HG02678 (cell line): Measurements from ENCODE around the gene EHMT1.
A peak's percentile ranks its signal among the peaks of the same experiment; 100 is the strongest.
"Not testable (repeated sequence)": the region's sequence is repeated elsewhere in the genome, so short reads cannot be mapped to it uniquely, and the experiment has no call there.

Experiments
- ATAC-seq: cut with Tn5 transposase; IDR thresholded peaks from one replicate; pipeline ENCODE4 v1.9.1; 2021; ENCODE audit warnings: mild to moderate bottlenecking, moderate library complexity; ENCODE audit not compliant: unreplicated experiment

The EHMT1 gene

DNA sequence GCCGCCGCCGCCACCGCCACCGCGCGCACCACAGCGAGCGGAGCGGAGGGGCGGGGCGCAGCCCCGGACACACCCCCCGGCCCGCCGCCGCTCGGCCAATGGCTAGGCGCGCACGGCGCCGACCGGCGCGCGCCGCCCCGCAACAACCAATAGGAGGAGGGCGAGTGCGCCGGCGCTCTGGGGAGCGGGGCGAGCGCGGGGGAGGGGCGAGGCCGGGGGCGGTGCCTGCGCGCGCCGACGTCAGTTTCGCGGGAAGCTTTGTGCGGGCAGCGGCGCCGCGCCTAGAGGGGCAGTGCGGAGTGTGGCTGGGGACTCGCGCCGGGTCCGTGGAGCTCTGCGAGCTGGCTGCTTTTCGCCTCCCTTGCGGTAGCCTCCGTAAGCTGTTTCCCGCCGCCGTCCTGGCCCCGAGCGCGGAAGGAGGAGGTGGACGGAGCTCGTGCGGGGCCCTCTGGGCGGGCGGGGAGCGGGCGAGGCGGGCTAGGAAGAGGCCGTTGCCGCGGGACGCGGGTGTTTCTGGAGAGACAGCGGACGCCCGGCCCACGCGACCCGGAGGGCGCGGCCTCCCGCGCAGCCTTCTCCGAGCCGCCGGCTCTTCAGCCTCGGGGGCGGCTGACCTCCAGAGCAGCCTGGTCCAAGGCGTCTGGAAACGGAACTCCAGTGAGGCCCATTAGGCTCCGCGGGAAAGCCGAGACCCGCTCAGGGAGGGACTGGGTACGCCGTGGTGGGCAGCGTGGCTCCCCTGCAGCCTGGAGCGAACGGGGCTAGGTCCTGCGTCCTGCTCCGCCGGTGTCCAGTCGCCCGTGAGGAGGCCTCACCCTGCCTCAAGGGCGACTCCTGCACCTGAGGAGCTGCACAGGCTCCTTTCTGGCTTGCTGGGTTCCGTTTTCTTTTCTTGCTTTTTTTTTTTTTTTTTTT, 28.1 kb upstream of the EHMT1 start, which contains the start of gene ZMYND19:
Gene ZMYND19, minus strand, starts transcription at position 44 of the 915 bp plus-strand sequence. CDS start 249 bp downstream, outside the sequence.
- peak; percentile 95 for ATAC-seq

DNA sequence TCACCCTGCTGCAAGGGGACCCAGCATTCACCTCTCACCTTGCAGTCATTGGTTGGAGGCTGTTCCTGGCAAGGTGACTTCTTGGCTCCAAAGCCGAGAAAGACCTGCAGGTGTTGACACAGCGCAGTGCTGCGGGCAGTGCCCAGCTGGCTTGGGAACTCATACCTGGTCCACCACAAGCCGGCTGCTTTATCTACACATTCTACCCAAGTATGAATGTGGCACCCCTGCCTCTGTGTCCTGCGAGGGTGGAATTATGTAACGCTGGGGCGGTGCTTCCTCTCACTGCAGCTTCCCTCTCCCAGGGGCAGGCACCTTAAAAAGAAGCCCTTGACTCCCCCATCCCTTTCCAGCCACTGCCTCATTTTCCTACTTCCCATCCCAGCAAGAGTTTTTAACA, 26.0 kb upstream of the EHMT1 start:
- no peak for ATAC-seq

DNA sequence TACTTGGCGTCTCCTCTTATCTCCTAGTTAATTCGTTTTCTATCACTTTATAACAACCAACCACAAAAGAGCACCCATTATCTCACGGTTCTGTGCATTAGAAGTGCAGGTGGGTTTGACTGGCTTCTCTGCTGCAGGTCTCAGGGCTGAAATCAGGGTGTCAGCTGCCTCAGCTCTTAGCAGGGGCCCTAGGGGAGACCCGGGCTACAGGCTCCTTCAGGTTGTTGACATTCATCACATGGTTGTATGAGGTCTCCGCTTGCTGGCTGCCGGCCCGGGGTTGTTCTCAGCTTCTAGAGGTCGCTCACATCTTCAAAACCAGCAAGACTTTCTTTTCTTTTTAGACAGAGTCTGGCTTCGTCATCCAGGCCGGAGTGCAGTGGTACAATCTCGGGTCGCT, 25.6 kb upstream of the EHMT1 start:
- ATAC-seq = no peak

DNA sequence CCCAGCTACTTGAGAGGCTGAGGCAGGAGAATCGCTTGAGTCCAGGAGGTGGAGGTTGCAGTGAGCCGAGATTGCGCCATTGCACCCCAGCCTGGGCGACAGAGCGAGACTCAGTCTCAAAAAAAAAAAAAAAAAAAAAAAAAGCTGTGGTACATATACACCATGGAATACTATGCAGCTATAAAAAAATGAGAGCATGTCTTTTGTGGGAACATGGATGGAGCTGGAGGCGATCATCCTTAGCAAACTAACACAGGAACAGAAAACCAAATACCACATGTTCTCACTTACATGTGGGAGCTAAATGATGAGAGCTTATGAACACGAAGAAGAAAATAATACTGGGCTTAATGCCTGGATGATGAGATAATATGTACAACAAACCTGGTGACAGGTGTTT, 22.2 kb upstream of the EHMT1 start:
- not testable (repeated sequence) for ATAC-seq

DNA sequence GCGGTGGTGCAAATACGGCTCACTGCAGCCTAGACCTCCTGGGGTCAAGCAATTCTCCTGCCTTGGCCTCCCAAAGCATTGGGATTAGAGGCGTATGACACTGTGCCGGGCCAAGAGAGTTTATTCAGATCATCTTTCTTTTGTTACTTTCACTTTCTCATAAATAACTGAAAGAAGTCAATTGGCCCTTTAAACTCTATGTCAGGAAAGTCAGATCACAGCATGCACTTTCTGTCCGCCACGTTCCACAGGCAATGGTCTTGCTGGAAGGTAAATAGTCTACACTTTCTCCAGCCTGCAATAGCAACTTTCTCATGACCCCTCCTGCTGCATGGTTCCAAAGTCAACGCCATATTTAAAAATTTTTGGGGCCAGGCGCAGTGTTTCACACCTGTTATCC, 19.9 kb upstream of the EHMT1 start:
- no peak for ATAC-seq

DNA sequence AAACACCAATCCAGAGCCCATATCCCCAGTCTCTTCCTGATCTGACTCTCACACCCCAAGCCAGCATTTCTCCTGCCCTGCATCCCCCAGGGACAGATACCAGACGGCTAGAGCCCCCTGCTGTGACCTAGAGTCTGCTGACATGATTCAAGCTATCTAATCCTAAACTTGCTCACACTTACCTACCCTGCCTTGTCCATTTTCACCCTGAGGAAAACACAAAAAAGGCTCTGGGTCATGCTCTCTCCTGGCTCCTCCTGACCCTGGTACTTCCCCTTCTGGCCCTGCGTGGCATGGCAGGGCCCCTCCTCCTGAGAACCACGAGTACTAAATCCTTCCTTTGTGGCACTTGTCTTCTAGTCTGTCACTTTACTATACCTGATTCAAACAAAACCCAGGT, 16.1 kb upstream of the EHMT1 start:
- ATAC-seq = no peak

DNA sequence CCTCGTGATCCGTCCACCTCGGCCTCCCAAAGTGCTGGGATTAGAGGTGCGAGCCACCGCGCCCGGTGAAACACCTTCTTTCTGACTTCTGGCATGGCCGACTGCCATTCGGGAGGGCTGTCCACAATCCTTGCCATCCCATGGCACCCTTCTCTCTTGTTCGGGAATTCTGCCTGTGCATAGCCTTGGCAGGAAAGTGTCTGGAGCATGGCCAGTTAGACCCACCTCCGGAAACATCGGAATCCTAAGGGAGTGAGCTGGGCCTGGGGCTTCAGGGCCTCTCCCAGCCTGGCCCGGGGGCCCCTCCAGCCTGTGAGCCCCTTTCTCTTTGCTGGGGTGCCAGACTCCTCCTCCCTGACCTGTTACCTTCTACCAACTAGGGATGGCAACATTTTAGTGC, 14.9 kb upstream of the EHMT1 start:
- no peak for ATAC-seq

DNA sequence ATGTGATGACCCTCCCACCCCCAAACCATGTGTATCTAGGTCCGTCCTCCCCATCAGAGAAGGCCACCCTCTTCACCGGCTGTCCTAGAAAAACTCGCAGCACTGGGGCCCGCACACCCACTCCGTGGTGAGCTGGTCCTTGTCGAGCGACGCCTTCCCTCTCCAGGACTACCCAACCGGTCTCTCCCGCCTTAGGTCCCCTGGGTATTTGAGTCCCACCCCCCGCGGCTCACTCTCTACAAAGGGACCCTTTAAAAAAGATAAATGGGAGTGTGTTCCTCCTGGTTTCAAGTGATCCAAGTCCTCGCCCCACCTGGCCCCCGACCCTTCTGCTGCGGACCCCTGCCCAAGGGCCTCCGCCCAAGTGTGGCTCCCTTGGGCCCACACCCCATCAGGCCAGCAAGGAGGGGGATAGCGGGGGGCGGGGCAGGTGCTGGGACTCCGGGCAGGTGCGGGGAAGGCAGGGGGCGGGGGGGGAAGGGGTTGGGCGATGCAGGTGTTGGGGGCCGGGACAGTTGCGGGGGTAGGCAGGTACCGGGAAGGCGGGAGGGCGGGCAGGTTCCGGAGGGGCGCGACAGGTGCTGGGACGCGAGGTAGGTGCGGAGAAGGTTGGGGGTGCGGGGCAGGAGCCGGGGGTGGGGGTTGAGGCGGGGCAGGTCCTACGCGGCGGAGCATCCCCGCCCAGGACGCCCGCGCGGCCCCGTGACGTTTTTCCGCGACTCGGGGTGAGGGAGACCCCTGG, 14.3 kb upstream of the EHMT1 start:
- ATAC-seq = no peak

DNA sequence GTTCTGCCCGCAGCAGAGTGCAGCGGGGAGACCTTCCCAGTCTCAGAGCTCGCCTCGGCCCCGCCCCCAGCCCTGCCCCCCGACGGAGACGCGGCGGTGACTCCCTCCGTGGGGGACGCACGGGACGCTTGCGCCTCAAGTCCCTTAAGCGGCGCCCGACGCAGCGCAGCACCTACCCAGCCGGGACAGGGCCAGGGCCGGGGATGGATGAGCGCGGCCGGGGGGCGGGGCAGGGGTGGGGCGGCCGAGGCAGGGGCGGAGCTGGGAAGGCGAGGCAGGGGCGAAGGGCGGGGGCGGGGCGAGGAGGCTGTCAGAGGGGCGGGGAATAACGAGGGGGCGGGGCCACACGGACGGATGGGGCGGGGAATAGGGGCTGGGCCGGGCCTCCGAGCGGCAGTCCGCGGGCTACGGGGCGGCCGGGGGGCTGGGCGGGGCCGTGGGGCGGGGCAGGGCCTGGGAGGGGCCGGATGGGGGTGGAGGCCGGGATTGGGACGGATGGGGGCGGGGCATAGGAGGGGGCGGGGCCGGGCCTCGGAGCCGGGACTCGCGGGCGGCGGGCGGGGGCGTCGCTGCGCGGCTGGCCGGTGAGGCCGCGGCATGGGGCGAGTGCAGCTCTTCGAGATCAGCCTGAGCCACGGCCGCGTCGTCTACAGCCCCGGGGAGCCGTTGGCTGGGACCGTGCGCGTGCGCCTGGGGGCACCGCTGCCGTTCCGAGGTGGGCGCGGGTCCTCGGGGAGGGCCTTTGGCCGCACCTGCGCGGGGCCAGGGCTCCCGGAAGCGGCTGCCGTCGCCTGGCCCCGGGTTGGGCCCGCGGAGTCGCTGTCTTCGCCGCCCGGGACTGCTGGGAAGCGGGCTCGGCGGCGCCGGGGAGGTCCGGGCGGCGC, 13.4 kb upstream of the EHMT1 start, which contains the start of gene ARRDC1:
Gene ARRDC1, plus strand, starts transcription at position 566 of the 884 bp plus-strand sequence. Its CDS starts 32 bp downstream, at position 598.
- peak; percentile 76 for ATAC-seq

DNA sequence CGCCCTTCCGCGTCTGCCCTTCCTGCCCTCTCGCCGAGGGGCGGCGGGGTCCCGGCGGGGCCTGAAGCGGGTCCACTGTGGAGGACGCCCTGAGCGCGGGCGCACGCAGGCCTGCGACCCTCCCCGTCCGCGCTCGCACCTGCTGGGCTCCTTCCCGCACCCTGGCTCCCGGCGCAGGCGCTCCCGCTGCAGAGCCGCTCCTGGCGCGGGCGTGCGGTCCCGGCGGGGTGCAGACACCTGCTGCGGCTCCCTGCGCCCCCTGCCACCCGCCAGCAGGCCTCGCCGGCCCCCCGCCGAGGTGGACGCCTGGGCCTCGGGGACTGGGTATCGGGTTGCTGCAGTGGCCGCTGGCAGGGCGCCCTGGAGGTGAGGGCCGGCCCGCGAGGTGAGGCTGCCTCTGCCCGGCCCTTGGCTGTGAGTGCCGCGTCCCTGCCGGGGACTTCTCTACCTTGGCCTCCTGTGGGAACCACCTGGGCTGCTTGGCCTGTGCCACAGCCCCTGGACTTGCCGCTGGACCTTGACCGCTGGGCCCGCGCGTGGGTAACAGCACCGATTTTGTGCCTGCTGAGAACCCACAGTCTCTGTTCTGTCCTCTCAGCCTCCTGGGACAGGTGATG, 12.7 kb upstream of the EHMT1 start:
- peak; percentile 5 for ATAC-seq

DNA sequence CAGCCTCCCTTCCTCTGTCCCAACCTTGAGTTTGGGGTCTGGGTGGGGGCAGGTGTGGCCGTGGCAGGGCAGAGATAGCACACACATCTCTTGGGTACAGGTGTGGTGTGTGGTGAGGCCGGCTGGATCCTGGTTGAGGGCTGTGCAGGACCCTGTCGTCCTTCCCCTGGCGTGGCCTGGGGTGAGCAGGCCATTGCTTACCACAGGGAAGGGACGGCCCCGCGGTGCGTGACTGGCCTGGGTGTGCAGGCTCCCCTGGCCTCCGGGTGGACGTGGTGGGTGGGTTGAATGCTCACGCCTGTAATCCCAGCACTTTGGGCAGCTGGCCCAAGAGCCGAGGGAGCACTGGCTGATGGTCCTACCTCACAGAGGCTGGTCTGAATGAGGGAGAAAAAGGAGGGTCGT, 12.1 kb upstream of the EHMT1 start:
- no peak for ATAC-seq

DNA sequence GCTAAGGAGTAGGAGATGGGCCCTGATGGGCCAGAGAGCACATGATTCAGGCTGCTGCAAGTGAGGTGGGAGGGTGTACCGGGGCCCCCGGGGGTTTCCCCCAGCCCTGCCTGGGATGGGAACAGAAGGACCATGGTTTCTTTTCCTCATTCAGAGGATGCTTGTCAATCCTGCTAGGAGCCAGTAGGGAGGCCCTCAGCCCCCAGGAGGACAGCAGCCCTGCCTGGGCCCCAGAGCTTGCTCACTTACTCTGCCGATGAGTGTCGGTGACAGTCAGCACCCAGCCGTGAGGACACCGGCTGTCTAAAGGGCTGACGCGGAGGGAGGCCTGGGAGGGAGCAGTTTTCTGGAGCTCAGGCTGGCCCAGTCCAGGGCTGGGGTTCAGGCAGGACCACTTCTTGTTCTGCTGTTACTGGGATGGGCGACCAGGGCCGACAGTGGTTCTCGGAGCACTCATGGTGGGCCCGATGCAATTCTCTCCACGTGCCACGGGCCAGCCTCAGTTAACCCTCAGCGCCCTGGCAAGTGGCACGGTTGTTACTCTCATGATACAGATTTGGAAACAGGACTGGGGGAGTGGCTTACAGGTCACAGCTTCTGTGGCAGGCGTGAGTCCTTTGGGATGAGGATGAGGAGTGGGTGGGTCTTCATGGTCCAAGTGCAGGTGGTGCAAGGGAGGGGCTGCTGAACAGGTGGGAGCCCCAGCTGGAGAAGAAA, 11.5 kb upstream of the EHMT1 start:
- no peak for ATAC-seq

DNA sequence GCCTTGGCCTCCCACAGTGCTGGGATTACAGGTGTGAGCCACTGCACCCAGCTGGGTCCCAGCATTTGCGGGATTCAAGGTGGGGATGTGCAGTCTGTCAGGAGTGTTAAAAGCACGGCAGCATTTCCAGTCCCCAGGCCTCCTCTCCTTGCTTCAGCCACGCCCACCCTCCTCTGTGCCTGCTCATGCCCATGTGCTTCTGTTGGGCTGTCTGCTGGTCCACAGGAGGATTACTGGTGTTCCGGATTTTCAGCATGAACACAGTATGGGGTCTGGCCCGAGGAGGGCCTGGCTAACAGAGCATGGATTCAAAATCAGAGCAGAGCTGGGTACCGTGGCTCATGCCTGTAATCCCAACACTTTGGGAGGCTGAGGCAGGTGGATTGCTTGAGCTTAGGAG, 7.9 kb upstream of the EHMT1 start:
- ATAC-seq = no peak

DNA sequence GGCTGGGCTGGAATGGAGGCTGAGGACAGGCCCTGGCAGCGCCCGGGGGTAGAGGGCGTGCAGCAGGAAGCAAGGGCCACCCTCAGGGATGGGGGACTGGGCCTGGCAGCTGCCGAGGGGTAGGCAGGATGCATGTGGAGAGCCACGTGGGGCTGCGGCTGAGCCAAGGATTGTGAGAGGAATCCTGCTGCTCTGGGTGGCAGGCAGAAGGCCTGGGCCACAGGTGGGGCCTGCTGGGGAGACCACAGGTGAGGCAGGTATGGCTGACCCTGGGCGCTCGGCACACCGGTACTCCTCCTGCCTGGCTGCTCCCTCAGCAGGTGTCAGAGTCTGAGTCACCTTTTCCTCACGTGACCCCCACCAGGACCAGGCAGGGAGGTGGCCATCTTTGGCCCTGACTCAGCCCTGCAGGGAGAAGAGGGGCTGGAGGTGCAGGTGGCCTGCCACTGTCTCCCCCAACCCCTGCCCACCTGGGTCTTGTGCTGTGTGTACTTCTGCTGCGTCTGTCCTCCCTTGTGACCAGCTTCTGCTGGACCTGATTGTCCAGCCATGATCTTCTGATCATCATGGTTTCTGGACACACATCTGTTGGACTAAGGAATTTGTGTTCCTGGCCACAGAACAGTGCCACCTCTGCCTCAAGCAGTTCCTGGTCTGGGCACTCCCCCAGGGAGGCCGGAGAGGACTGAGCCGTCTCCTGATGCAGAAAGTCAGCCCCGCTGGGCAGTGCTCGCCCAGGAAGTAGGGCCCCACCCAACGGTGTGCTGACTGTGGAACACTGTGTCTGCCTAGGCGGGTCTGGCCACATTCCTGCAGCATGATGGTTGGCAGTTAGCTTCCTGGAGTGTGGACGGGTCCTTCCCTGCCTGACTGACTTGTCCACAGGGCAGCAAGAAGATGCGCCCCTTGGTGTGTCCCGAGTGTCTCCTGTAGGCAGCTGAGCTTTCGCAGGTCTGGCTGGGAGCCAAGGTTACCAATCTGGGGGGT, 6.9 kb upstream of the EHMT1 start:
- ATAC-seq = no peak

DNA sequence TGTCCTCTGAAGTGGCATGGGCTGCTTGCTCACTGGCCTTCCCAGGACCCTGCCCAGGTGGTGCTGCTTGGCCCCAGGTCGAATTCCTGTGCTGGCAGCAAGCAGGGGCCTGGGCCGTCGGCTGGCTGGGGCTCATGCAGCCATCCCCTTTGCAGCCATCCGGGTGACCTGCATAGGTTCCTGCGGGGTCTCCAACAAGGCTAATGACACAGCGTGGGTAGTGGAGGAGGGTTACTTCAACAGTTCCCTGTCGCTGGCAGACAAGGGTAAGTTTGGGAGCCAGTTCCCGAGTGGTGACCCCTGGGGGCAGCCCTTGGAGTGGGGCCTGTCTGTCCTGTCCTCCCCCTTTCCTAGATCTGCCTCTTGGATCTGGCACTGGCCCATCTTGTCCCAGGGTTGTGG, 6.1 kb upstream of the EHMT1 start:
- ATAC-seq = no peak

DNA sequence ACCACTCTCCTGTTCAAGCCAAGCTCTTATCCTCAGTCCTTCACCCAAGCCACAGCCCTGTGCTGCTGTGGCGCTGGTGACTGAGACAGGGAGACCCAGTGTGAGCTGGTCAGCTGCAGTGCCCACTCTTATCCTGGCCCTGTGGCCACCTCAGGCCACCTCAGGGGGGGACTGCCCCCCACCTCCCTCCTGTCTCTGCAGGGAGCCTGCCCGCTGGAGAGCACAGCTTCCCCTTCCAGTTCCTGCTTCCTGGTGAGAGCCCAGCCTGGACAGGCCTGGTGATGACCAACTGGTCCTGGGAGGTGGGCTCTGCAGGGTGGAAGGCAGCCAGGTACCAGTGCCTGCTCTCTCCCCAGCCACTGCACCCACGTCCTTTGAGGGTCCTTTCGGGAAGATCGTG, 5.5 kb upstream of the EHMT1 start:
- no peak for ATAC-seq

DNA sequence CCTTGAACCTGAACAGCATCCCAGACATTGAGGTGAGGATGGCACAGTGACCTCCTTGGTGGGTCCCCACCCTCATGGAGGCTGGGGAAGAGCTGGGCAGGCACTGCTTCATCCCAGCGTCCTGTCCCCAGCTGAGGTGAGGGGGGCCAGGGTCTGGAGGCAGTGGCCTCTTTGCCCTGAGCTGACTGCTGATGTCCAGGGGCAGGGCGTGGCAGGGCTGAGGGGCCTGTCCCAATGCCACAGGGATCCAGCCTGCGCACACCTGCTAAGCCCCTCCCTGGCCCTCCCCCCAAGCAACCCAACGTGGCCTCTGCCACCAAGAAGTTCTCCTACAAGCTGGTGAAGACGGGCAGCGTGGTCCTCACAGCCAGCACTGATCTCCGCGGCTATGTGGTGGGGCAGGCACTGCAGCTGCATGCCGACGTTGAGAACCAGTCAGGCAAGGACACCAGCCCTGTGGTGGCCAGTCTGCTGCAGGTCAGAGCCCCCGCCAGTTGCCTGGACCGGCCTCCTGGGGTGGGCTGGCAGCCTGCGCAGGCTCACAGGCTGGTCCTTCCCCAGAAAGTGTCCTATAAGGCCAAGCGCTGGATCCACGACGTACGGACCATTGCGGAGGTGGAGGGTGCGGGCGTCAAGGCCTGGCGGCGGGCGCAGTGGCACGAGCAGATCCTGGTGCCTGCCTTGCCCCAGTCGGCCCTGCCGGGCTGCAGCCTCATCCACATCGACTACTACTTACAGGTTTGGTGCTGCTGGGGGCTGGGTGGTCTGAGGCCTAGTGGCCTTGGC, 4.9 kb upstream of the EHMT1 start:
- ATAC-seq = no peak
